Measurements from ENCODE around the gene BPIFB6. TPM values are rescaled to one million over a fixed set of nuclear protein-coding genes. Genes with fewer than 3 reads are reported as not detected.

BPIFB6 gene
- total RNA-seq, 6 experiments from 2014 or later = not detected

- Mint-ChIP-seq H3K4me1 (ENCODE audit: low read depth) (no peaks in the 10 kb centered on the region), H3K27ac (no peak overlapping the region), H3K4me3 (no peak overlapping the region), H3K36me3 (ENCODE audit: low read depth) (no peaks in the 10 kb centered on the region), H3K9me3 (no peaks in the 10 kb centered on the region), H3K27me3 (ENCODE audit: insufficient read depth) (peaks cover 30% of the 10 kb centered on the region)
- TF ChIP-seq, protein P1, sequence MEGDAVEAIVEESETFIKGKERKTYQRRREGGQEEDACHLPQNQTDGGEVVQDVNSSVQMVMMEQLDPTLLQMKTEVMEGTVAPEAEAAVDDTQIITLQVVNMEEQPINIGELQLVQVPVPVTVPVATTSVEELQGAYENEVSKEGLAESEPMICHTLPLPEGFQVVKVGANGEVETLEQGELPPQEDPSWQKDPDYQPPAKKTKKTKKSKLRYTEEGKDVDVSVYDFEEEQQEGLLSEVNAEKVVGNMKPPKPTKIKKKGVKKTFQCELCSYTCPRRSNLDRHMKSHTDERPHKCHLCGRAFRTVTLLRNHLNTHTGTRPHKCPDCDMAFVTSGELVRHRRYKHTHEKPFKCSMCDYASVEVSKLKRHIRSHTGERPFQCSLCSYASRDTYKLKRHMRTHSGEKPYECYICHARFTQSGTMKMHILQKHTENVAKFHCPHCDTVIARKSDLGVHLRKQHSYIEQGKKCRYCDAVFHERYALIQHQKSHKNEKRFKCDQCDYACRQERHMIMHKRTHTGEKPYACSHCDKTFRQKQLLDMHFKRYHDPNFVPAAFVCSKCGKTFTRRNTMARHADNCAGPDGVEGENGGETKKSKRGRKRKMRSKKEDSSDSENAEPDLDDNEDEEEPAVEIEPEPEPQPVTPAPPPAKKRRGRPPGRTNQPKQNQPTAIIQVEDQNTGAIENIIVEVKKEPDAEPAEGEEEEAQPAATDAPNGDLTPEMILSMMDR (IDR thresholded peaks at IDR 0.05) = no peak
- DNase-seq = no peak
Measured at GRCh38 chr20:33021879-33022278, 9.6 kb upstream of the BPIFB6 start.

- Mint-ChIP-seq H3K36me3 (ENCODE audit: low read depth) (no peaks in the 10 kb centered on the region), H3K27ac (no peak overlapping the region)
- TF ChIP-seq, protein P1 (IDR thresholded peaks at IDR 0.05) = no peak
Measured at GRCh38 chr20:33022289-33022688, 9.2 kb upstream of the BPIFB6 start.

DNA sequence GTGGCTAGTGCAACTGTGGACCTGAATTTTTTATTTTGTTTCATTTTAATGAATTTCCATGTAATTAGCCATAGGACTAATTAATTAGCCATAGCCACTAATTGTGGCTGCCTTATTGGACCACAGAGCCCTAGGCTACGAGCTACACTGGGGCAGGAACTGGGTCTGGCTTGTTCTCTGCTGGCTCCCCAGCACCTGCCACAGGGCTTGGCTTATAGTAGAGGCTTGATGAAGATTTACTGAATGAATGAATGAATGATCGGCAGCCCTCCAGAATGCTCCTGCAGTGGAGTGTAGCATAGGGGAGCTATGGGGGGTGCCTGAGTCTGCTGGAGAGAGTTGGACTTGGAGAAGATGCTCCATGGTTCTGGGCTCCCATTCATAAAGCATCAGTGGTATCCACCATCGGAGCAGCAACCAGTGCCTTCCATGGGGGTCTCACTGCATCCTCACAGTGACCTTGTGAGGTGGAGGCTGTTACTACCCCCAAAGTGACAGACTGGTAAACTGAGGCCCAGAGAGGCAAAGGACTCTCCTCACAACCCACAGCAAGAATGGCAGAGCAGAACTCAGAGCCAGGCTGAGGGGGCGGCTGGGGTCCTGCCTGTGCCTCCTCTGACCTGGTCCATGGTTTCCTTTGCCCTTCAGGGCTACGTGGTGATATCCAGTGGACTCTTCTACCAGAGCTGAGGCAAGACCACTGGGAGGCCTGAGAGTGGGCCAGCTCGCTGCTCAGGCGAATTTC is 8.6 kb upstream of the BPIFB6 start:
- no peaks in the 10 kb centered on the region for H3K36me3 Mint-ChIP-seq (ENCODE audit: low read depth)
- DNase-seq = no peak
- TF ChIP-seq, protein P1 (IDR thresholded peaks at IDR 0.05) = no peak

More at GRCh38 chr20:33022289-33022688, 9.2 kb upstream of the BPIFB6 start:
- Mint-ChIP-seq H3K27me3 (ENCODE audit: insufficient read depth) (peaks cover 28% of the 10 kb centered on the region), H3K4me1 (ENCODE audit: low read depth) (no peaks in the 10 kb centered on the region), H3K4me3 (no peak overlapping the region), H3K9me3 (no peaks in the 10 kb centered on the region)
- DNase-seq = no peak

GRCh38 chr20:33023439-33024242 is 7.8 kb upstream of the BPIFB6 start:
- Mint-ChIP-seq H3K27ac (no peak overlapping the region), H3K27me3 (ENCODE audit: insufficient read depth) (peaks cover 29% of the 10 kb centered on the region), H3K4me3 (no peak overlapping the region), H3K9me3 (no peaks in the 10 kb centered on the region), H3K36me3 (ENCODE audit: low read depth) (no peaks in the 10 kb centered on the region), H3K4me1 (ENCODE audit: low read depth) (no peaks in the 10 kb centered on the region)
- no peak for DNase-seq
- TF ChIP-seq, protein P1 (IDR thresholded peaks at IDR 0.05) = no peak

More for the DNA sequence above, 8.6 kb upstream of the BPIFB6 start:
- H3K27ac Mint-ChIP-seq = no peak overlapping the region
- peaks cover 25% of the 10 kb centered on the region for H3K27me3 Mint-ChIP-seq (ENCODE audit: insufficient read depth)
- H3K9me3 Mint-ChIP-seq = no peaks in the 10 kb centered on the region
- no peaks in the 10 kb centered on the region for H3K4me1 Mint-ChIP-seq (ENCODE audit: low read depth)
- no peak overlapping the region for H3K4me3 Mint-ChIP-seq

DNA sequence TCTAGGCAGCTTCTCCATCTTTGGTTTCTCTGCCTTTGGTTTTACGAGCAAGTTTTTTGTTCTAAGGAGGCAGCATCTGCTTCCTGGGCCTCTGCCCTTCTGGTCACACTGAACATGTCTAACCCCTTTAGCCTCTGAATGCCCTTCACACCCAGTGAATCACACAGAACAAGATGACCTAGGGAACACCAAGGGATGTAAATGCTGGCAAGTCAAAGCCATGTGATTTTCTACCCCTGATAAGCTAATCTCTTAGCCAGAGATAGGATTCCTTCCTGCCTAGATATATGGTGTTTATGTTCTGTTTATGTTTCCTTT is 7.2 kb upstream of the BPIFB6 start:
- Mint-ChIP-seq H3K36me3 (ENCODE audit: low read depth) (no peaks in the 10 kb centered on the region), H3K4me3 (no peak overlapping the region), H3K27me3 (ENCODE audit: insufficient read depth) (peaks cover 24% of the 10 kb centered on the region), H3K4me1 (ENCODE audit: low read depth) (no peaks in the 10 kb centered on the region), H3K27ac (no peak overlapping the region), H3K9me3 (no peaks in the 10 kb centered on the region)
- DNase-seq = no peak
- TF ChIP-seq, protein P1 (IDR thresholded peaks at IDR 0.05) = no peak
